GM10266 (cell line): Measurements from ENCODE around the gene GNAQ.

Source experiments
- DNase-seq: peaks from one replicate; pipeline ENCODE4 v3.0.0; 2012; ENCODE audit errors: extremely low spot score
- TF ChIP-seq, protein P1 (sequence below): IDR thresholded peaks from 2 replicates; pipeline ENCODE4 v1.5.1; 2012; ENCODE audit warnings: mild to moderate bottlenecking, low read depth; ENCODE audit not compliant: control insufficient read depth, insufficient read depth; ENCODE audit errors: missing control alignments

The GNAQ gene

DNA sequence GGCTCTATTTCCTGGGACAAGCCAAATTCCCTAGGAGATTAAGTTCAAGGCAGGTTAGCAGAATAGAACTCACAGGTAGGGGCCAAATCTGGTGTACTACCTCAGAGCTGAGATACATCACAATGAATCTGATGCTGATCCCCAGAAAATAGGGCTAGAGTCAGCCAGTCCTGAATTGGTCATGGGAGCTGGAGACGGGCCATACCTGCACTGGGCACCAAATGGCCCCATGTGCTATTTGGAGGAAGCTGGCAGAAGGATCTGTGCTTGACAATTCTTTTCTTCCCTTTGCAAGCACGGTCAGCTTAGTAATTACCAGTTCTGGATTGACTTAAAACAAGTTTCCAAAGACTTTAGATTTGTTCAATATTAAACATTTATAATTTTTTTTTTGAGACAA is 10.4 kb upstream of the GNAQ start:
- no peak for DNase-seq
- TF ChIP-seq, protein P1, sequence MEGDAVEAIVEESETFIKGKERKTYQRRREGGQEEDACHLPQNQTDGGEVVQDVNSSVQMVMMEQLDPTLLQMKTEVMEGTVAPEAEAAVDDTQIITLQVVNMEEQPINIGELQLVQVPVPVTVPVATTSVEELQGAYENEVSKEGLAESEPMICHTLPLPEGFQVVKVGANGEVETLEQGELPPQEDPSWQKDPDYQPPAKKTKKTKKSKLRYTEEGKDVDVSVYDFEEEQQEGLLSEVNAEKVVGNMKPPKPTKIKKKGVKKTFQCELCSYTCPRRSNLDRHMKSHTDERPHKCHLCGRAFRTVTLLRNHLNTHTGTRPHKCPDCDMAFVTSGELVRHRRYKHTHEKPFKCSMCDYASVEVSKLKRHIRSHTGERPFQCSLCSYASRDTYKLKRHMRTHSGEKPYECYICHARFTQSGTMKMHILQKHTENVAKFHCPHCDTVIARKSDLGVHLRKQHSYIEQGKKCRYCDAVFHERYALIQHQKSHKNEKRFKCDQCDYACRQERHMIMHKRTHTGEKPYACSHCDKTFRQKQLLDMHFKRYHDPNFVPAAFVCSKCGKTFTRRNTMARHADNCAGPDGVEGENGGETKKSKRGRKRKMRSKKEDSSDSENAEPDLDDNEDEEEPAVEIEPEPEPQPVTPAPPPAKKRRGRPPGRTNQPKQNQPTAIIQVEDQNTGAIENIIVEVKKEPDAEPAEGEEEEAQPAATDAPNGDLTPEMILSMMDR, result no peak

DNA sequence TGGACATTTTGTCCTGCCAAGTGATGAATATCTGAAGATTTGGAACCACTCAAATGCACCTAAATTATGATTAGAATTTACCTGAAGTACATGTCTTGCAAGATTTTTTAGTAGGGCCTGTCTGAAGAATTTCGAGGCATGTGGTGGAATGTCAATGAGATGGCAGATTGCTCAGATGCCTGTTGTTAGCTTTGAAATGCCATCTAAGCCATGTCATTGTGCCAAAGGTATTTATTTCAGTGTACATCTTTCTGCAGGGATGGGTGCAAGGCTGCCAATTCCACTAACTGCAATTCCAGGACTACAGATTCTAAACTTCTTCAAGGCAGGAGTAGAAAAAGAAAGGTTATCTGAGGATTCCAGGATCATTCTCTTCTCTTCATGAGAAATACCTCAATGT is 9.1 kb upstream of the GNAQ start:
- TF ChIP-seq, protein P1, result no peak
- DNase-seq, result no peak

DNA sequence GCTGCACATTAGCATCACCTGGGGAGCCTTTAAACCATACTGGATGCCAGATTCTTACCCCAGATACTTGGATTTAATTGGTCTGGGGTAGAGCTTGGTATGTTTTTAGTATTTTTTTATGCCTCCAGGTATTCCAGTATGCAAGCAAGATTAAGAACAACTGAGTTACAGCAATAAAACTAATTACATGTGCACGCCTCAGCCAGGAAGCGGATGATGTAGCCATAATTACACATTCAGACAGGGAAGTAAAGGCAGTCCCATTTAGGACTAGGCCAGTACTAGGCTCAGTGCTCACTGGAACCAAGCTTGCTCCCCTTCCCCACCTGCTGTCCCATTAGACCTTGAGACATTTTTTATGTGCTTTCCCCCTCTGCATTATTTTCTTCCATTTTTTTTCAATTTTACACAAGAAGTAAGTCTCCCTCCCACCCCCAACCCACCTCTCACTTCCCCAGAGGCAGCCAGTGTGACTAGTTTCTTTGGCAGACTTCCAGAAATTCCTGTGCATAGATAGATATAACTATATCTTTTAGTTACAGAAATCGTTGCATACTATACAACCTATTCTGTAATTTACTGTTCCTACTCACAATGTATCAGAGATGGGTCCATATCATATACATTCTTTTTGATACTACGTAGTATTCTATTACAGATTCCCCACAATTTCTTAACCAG is 7.1 kb upstream of the GNAQ start:
- DNase-seq, result no peak
- TF ChIP-seq, protein P1, result no peak

DNA sequence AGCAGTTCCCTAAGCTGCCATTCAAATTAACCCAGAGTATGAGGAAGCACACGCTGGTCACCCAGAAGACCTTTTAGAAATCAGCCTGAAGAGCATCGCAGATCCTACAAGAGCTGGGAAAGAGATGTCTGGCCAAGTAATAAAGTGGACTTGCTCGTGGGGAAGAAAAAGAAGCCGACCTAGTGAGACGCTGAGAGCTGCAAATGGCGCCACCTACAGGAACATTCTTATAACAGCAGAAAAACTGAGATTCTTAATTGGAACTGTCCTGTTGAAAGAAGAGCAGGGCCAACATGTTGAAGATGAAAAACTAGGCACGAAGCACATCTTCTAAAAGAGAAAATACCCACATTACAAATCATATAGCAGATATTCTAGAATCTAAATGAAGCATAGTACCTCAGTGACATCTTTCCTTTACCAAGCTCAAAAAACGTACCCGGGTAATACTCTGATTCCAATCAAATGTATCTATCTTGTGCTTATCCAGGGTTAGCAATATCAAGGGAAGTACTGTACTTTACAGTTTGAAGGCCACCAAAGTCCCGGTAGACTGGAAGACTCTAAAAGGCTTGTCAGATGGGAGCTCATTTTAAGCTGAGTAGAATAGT is 3.9 kb upstream of the GNAQ start:
- peak; percentile 63 for DNase-seq

DNA sequence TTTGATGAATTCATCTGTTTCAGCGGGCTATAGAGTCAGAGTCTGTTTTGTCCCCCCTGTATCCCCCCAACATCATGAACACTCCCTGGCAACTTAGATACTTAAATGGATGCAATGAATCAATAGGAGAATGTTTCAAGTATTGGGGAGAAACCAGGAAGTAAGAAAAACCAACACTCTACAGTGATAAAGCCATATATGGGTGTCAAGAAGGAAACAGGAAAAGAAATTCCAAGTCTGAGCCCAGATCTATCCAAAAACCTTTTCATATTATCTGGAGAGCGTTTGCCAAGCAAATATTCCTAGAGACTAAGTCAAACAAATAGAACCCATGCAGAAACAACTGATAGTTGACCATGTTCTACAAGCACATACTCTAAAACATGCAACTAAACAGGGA is 2.3 kb upstream of the GNAQ start:
- TF ChIP-seq, protein P1, result no peak
- DNase-seq, result no peak

More for the DNA sequence above, 3.9 kb upstream of the GNAQ start:
- TF ChIP-seq, protein P1, result peak; percentile 66

DNA sequence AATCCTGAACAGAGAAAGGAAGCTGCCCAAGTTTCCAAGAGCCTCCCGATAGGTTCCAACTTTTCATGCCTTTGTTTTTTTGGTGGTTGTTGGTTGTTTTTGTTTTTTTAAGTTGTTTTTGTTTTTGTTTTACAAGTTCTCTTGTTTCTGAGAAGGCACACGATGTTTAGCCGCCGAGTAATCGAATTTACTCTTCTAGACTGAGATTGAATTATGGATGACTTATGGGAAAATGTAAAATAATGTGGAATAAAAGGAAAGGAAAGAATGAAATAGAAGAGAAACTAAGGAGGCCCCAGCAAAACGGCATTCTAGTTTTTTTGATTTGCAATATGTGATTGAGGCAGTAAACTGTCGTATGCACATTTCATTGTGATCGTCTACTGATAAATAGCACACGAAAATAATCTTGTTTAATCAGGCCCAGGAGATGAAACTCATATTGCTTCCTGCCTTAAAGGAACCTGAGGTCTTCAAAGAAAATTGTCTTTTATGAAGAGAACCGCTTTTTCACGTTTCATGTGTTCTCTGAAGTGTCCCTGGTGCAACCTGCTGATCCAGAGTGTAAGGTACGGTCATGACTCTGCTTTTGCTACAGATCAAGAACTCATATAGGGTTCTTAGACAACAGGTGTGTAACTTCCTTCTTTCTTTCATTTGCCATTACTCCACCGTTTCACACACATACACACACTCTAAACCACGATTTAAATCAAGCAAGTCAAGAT is 1.3 kb upstream of the GNAQ start:
- TF ChIP-seq, protein P1, result no peak
- DNase-seq, result no peak
